NAMALWA (cell line): Measurements from ENCODE around the gene SLC10A4.

Experiments
- DNase-seq: peaks from one replicate; pipeline ENCODE4 v3.0.0-alpha.2; 2015; ENCODE audit warnings: low spot score

The SLC10A4 gene

GRCh38 chr4:48490012-48490679, 7.0 kb downstream of the SLC10A4 start, which contains the start of gene ZAR1:
Gene ZAR1, plus strand, starts transcription at chr4:48490252. Its CDS starts 40 bp downstream, at chr4:48490292.
- no peak for DNase-seq

GRCh38 chr4:48490680-48491513, 7.8 kb downstream of the SLC10A4 start:
- DNase-seq, result no peak

- no peak for DNase-seq
Observed at GRCh38 chr4:48491514-48492176, 8.5 kb downstream of the SLC10A4 start.

- DNase-seq, result no peak
Observed at GRCh38 chr4:48493452-48494100, 10.4 kb downstream of the SLC10A4 start.

GRCh38 chr4:48495941-48496340, 12.8 kb downstream of the SLC10A4 start:
- DNase-seq, result no peak

- no peak for DNase-seq
Observed at GRCh38 chr4:48498895-48499294, 15.8 kb downstream of the SLC10A4 start.

GRCh38 chr4:48499551-48500066, 16.5 kb downstream of the SLC10A4 start:
- DNase-seq, result no peak

GRCh38 chr4:48503233-48504025, 20.3 kb downstream of the SLC10A4 start:
- no peak for DNase-seq

- DNase-seq, result no peak
Observed at GRCh38 chr4:48504026-48504330, 20.8 kb downstream of the SLC10A4 start.

GRCh38 chr4:48504352-48504751, 21.2 kb downstream of the SLC10A4 start:
- DNase-seq, result no peak

GRCh38 chr4:48506716-48507115, 23.6 kb downstream of the SLC10A4 start:
- no peak for DNase-seq

- no peak for DNase-seq
Observed at GRCh38 chr4:48509543-48509942, 26.4 kb downstream of the SLC10A4 start.

- no peak for DNase-seq
Observed at GRCh38 chr4:48518143-48518542, 35.0 kb downstream of the SLC10A4 start.

- DNase-seq, result no peak
Observed at GRCh38 chr4:48526406-48526805, 43.3 kb downstream of the SLC10A4 start.

GRCh38 chr4:48538358-48538757, 55.2 kb downstream of the SLC10A4 start:
- no peak for DNase-seq
